H1 (cell line): ENCODE results near the gene OLR1. TPM values are rescaled to one million over a fixed set of nuclear protein-coding genes. Genes with fewer than 3 reads are reported as not detected.

Experiments
- CHD2 ChIP-seq: IDR thresholded peaks from 2 replicates; pipeline ENCODE4 v1.6.1; 2012; ENCODE audit warnings: low read length, improper control_type of control experiment
- HDAC2 ChIP-seq, 2 experiments: fragments of 300-600 bp in 1 of 2; sonication (generic) in 1 of 2; IDR thresholded peaks; 2 replicates each; pipeline ENCODE4 v1.6.1; 2011 to 2012; ENCODE audit warnings: low read depth in 2 of 2, low read length in 2 of 2, mild to moderate bottlenecking in 2 of 2, moderate library complexity in 2 of 2, borderline replicate concordance in 1 of 2, inconsistent platforms in 1 of 2
- JUND ChIP-seq: IDR thresholded peaks from 2 replicates; pipeline ENCODE4 v1.6.1; 2011; ENCODE audit warnings: mild to moderate bottlenecking, improper control_type of control experiment, low read length
- polyA plus RNA-seq, 7 experiments: library from polyadenylated mRNA; depleted of rRNA in 3 of 7; stranded (reverse) in 5 of 7; unstranded in 2 of 7; fragments of >200 nt in 5 of 7; fragments of 200-250 nt in 2 of 7; gene quantifications; 1 replicate in 5 of 7; 2 replicates in 1 of 7; 4 replicates in 1 of 7; pipeline versions ENCODE4 v1.2.1 to v1.2.3, GENCODE V29; 2011 to 2013; ENCODE audit warnings: missing spikeins in 2 of 7, mixed read lengths in 2 of 7
- total RNA-seq: library from RNA; stranded (reverse); fragmentation: NEBNext Ultra II Directional; extraction: Animal tissue kit (Norgen Biotek cat#: 25700); gene quantifications from 2 replicates; pipeline ENCODE4 v1.2.1, GENCODE V29; 2021

Gene OLR1
- total and polyA plus RNA-seq, 2 of the 8 experiments (the other 6 are each of a cell fraction or from before 2014, with no cell fraction given), result not detected

GRCh38 chr12:10170216-10170615 is 1.7 kb downstream of the OLR1 start (continued):
- TF ChIP-seq HDAC2 (IDR thresholded peaks at IDR 0.05; ENCODE audit: borderline replicate concordance in 1 of 2, low read depth in 2 of 2, low read length in 2 of 2) (no peak), CHD2 (no peak), JUND (no peak)
